GM11168 (cell line): ENCODE data around the gene RAD50.
"Not testable (repeated sequence)": the region's sequence is repeated elsewhere in the genome, so short reads cannot be mapped to it uniquely, and the experiment has no call there.

Experiments
- in situ Hi-C: fragments of 300-500 bp; cut with MboI; formaldehyde crosslinking; loops from one replicate; pipeline ENCODE4 v1.12.0; 2022; ENCODE audit warnings: low sequenced_read_pairs; ENCODE audit not compliant: unreplicated experiment

The RAD50 gene

GRCh38 chr5:132556763-132557477 lies at the start of gene RAD50:
Gene RAD50, plus strand, starts transcription at chr5:132556977. Its CDS starts 348 bp downstream, at chr5:132557325.
- in situ Hi-C loops: no loop called here

GRCh38 chr5:132510076-132510475 lies 46.7 kb upstream of the RAD50 start:
- in situ Hi-C loops: loop anchor here (25.0 kb wide), 1 partner anchor 248 kb away; the partner anchor contains the start of gene PDLIM4

- in situ Hi-C loops: loop anchor here (25.0 kb wide), 1 partner anchor 251 kb away; the partner anchor contains the start of gene PDLIM4
Measured at GRCh38 chr5:132513618-132514336, 43.0 kb upstream of the RAD50 start.

- in situ Hi-C loops: loop anchor here (10.0 to 25.0 kb wide), 2 partner anchors 260 to 293 kb away; partner anchors contain the start of genes PDLIM4 and SOWAHA
Measured at GRCh38 chr5:132522067-132522466, 34.7 kb upstream of the RAD50 start.

- in situ Hi-C loops: loop anchor here (10.0 to 25.0 kb wide), 2 partner anchors 263 to 290 kb away; partner anchors contain the start of genes PDLIM4 and SOWAHA
Measured at GRCh38 chr5:132524877-132525276, 31.9 kb upstream of the RAD50 start.

- in situ Hi-C loops: loop anchor here (10.0 kb wide), 1 partner anchor 289 kb away; the partner anchor contains the start of gene SOWAHA
Measured at GRCh38 chr5:132525299-132525724, 31.5 kb upstream of the RAD50 start.

GRCh38 chr5:132526290-132526973 lies 30.3 kb upstream of the RAD50 start:
- in situ Hi-C loops: loop anchor here (10.0 kb wide), 1 partner anchor 288 kb away; the partner anchor contains the start of gene SOWAHA

GRCh38 chr5:132526974-132527564 lies 29.7 kb upstream of the RAD50 start:
- in situ Hi-C loops: loop anchor here (10.0 kb wide), 1 partner anchor 288 kb away; the partner anchor contains the start of gene SOWAHA

GRCh38 chr5:132528021-132528420 lies 28.8 kb upstream of the RAD50 start:
- in situ Hi-C loops: loop anchor here (10.0 kb wide), 1 partner anchor 287 kb away; the partner anchor contains the start of gene SOWAHA

- in situ Hi-C loops: loop anchor here (10.0 kb wide), 1 partner anchor 286 kb away; the partner anchor contains the start of gene SOWAHA
Measured at GRCh38 chr5:132528866-132529634, 27.7 kb upstream of the RAD50 start.

- in situ Hi-C loops: no loop called here
Measured at GRCh38 chr5:132530946-132531345, 25.8 kb upstream of the RAD50 start.

GRCh38 chr5:132539716-132540115 lies 17.1 kb upstream of the RAD50 start:
- in situ Hi-C loops: no loop called here

GRCh38 chr5:132540149-132540548 lies 16.6 kb upstream of the RAD50 start:
- in situ Hi-C loops: no loop called here

GRCh38 chr5:132540764-132541163 lies 16.0 kb upstream of the RAD50 start:
- in situ Hi-C loops: no loop called here

GRCh38 chr5:132543472-132544201 lies 13.1 kb upstream of the RAD50 start, which contains the start of gene IL5:
Gene IL5, minus strand, starts transcription at chr5:132543522. Its CDS starts 44 bp downstream, at chr5:132543478.
- in situ Hi-C loops: no loop called here

- in situ Hi-C loops: no loop called here
Measured at GRCh38 chr5:132546108-132546507, 10.7 kb upstream of the RAD50 start.

- in situ Hi-C loops: no loop called here
Measured at GRCh38 chr5:132547269-132547668, 9.5 kb upstream of the RAD50 start.

- in situ Hi-C loops: not testable (repeated sequence)
Measured at GRCh38 chr5:132548834-132549233, 7.9 kb upstream of the RAD50 start.
